ENCODE results near the gene KCNJ10. TPM values are rescaled to one million over a fixed set of nuclear protein-coding genes. Genes with fewer than 3 reads are reported as not detected.
A peak's percentile ranks its signal among the peaks of the same experiment; 100 is the strongest.

Gene KCNJ10
- total RNA-seq, 1 experiment from 2014 or later: 0.68 TPM

DNA sequence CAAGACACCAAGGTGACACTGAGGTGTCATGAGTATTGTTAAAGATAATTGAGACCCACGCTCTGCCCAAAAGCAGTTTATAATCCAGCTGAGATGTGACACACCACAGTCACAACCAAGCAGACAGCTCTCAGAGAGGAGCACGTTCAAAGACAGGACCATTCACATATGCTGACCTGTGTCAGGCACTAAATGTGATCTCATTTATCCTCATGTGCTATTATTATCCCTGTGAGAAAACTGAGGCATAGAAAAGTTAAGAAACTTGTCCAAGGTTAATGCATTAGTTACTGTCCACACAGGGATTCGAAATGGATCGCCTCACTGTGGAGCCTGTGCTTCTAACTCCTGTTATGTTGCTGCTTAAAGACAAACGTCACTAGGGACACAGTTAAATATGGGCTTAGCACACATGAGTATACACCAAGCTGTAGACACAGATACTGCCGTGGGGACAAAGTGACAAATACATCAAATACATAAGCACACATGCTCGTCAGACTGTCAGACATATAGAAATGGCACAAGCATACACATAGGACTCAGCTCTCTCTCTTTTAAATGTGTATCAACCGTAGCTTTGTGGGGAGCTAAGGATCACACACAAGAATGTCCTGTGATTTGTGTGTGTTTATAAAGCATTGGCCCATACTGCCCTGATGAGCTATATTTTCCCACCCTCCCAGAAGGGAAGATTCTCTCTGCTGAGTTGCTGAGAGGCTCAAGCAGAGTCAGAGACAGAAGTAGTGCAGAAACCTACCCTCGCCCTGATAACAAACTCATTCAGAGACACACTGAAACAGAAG lies 32.0 kb upstream of the KCNJ10 start:
- H3K9me3 Mint-ChIP-seq (ENCODE audit: unreplicated experiment): no peaks in the 10 kb centered on the region
- DNase-seq: no peak
- H3K4me1 ChIP-seq: peaks cover 24% of the 10 kb centered on the region
- no TSS peak for BruUV-seq (replicated peaks)
- intact Hi-C loops (cut with micrococcal nuclease; ENCODE audit: unreplicated experiment): loop anchor here (1.0 to 2.0 kb wide), 8 partner anchors 23 to 315 kb away; no protein-coding TSS in a partner anchor
- H3K4me3 ChIP-seq (ENCODE audit: low read depth, low read length): no peak overlapping the region
- H3K27ac Mint-ChIP-seq (ENCODE audit: unreplicated experiment): no peak overlapping the region
- no peaks in the 10 kb centered on the region for H3K9me3 ChIP-seq
- H3K36me3 Mint-ChIP-seq (ENCODE audit: insufficient read depth, unreplicated experiment): peaks cover 11% of the 10 kb centered on the region
- ChIA-PET CTCF (interaction anchor here (0.6 to 4.3 kb wide), 15 partner anchors 10 to 274 kb away, joined by 3 to 37 read pairs (median 4); partner anchors contain the start of gene KCNJ9), POLR2A (interaction anchor here (0.6 kb wide), 1 partner anchor 160 kb away, joined by 7 read pairs; no protein-coding TSS in a partner anchor)
- H3K36me3 ChIP-seq (ENCODE audit: control insufficient read depth, insufficient read depth, low read length): no peaks in the 10 kb centered on the region
- H3K4me1 Mint-ChIP-seq (ENCODE audit: low read depth, unreplicated experiment): peaks cover 26% of the 10 kb centered on the region
- no peaks in the 10 kb centered on the region for H3K27me3 ChIP-seq (replicated peaks; ENCODE audit: control insufficient read depth, insufficient read depth, low read length)
- TF ChIP-seq, protein P1, sequence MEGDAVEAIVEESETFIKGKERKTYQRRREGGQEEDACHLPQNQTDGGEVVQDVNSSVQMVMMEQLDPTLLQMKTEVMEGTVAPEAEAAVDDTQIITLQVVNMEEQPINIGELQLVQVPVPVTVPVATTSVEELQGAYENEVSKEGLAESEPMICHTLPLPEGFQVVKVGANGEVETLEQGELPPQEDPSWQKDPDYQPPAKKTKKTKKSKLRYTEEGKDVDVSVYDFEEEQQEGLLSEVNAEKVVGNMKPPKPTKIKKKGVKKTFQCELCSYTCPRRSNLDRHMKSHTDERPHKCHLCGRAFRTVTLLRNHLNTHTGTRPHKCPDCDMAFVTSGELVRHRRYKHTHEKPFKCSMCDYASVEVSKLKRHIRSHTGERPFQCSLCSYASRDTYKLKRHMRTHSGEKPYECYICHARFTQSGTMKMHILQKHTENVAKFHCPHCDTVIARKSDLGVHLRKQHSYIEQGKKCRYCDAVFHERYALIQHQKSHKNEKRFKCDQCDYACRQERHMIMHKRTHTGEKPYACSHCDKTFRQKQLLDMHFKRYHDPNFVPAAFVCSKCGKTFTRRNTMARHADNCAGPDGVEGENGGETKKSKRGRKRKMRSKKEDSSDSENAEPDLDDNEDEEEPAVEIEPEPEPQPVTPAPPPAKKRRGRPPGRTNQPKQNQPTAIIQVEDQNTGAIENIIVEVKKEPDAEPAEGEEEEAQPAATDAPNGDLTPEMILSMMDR (IDR thresholded peaks at IDR 0.05; ENCODE audit: insufficient read depth in 1 of 2, low read depth in 1 of 2, low read length in 1 of 2, severe bottlenecking in 1 of 2, unreplicated experiment in 1 of 2): no peak
- no peak overlapping the region for H3K4me3 Mint-ChIP-seq (ENCODE audit: unreplicated experiment)
- no peaks in the 10 kb centered on the region for H3K27me3 Mint-ChIP-seq (ENCODE audit: insufficient read depth, unreplicated experiment)

DNA sequence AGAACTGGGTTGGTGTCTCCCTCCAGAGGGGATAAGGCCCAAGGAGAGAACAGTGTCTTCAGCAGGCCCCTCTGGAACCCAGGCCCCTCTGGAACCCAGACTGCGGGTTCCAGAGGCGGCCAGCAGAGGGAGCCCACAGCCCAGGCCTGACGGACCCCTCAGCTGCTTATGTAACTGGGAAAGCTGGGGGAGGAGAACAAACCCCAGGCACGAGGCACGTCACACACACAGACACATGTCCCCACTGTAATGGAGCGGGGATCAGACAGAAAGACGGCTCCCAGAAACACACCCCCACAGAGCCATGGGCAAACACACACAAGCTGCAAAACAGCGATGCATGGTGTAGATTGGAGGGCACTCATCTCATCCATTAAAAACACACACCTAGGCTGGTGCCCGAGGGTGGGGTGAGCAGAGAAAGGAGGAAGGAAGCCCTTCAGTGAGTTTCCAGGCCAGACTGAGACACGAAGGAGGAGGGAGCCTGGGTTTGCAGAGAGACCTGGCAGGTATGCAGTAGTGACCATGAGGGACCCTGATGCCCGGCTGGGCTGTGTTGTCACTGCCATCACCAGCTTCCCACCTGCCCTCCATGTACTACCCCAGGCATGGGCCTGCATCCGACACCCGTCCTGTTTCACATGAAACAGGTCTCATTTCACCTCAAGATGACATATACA lies 31.2 kb upstream of the KCNJ10 start:
- intact Hi-C loops (cut with micrococcal nuclease; ENCODE audit: unreplicated experiment): loop anchor here (1.0 to 2.0 kb wide), 8 partner anchors 24 to 316 kb away; no protein-coding TSS in a partner anchor
- Mint-ChIP-seq H3K9me3 (ENCODE audit: unreplicated experiment) (no peaks in the 10 kb centered on the region), H3K4me1 (ENCODE audit: low read depth, unreplicated experiment) (peaks cover 26% of the 10 kb centered on the region), H3K4me3 (ENCODE audit: unreplicated experiment) (peak overlapping the region; percentile 68), H3K36me3 (ENCODE audit: insufficient read depth, unreplicated experiment) (peaks cover 11% of the 10 kb centered on the region), H3K27ac (ENCODE audit: unreplicated experiment) (peak overlapping the region; percentile 94), H3K27me3 (ENCODE audit: insufficient read depth, unreplicated experiment) (no peaks in the 10 kb centered on the region)
- no TSS peak for BruUV-seq (replicated peaks)
- H3K4me1 ChIP-seq: peaks cover 30% of the 10 kb centered on the region
- ChIA-PET POLR2A (interaction anchor here (0.6 to 1.6 kb wide), 3 partner anchors 24 to 161 kb away, joined by 5 to 7 read pairs (median 7); no protein-coding TSS in a partner anchor), CTCF (interaction anchor here (0.6 to 4.3 kb wide), 18 partner anchors 11 to 1524 kb away, joined by 3 to 37 read pairs (median 4); partner anchors contain the start of genes DCAF8 and KCNJ9)
- TF ChIP-seq, protein P1 (IDR thresholded peaks at IDR 0.05; ENCODE audit: insufficient read depth in 1 of 2, low read depth in 1 of 2, low read length in 1 of 2, severe bottlenecking in 1 of 2, unreplicated experiment in 1 of 2): peak; percentile 96
- H3K4me3 ChIP-seq (ENCODE audit: low read depth, low read length): no peak overlapping the region
- no peaks in the 10 kb centered on the region for H3K36me3 ChIP-seq (ENCODE audit: control insufficient read depth, insufficient read depth, low read length)
- H3K9me3 ChIP-seq: no peaks in the 10 kb centered on the region
- H3K27me3 ChIP-seq (replicated peaks; ENCODE audit: control insufficient read depth, insufficient read depth, low read length): no peaks in the 10 kb centered on the region
- DNase-seq: peak; percentile 83 to 86
